Pancreas (tissue), 10 donors: Measurements from ENCODE around the gene RAB5B. TPM values are rescaled to one million over a fixed set of nuclear protein-coding genes. Genes with fewer than 3 reads are reported as not detected.

Experiments used
- ATAC-seq, 4 donors: fragments of 200-7000 bp; cut with Tn5 transposase; one replicate each; pipeline versions ENCODE4 v1.8.0 to v1.9.1; 2020; ENCODE audit warnings: mild to moderate bottlenecking in 4 of 4, moderate library complexity in 4 of 4
- DNase-seq, 6 donors: peaks; one replicate each; pipeline ENCODE4 v3.0.0-alpha.2; 2020
- FAIRE-seq: peaks from 2 replicates; lab custom pipeline; 2012; peaks lifted over from hg19 to GRCh38; lab: Jason Lieb, UNC
- H3K27ac ChIP-seq, 4 donors: fragments of 200-600 bp; sonication (generic); 1 replicate in 3 of 4; 2 replicates in 1 of 4; pipeline versions ENCODE4 v1.5.0 to v1.8.0; 2020
- H3K27me3 ChIP-seq, 4 donors: fragments of 200-600 bp; one replicate each; pipeline ENCODE4 v1.8.0; 2021
- H3K36me3 ChIP-seq, 3 donors: fragments of 200-600 bp; sonication (generic) in 1 of 3; one replicate each; pipeline versions ENCODE4 v1.5.0 to v1.8.0; 2020 to 2021
- H3K4me1 ChIP-seq, 3 donors: fragments of 200-600 bp; one replicate each; pipeline ENCODE4 v1.8.0; 2021
- H3K4me3 ChIP-seq, 4 donors: fragments of 200-600 bp; sonication (generic) in 2 of 4; one replicate each; pipeline versions ENCODE4 v1.5.0 to v1.8.0; 2020 to 2021
- H3K9me3 ChIP-seq, 4 donors: fragments of 200-600 bp; one replicate each; pipeline ENCODE4 v1.8.0; 2021
- CTCF ChIP-seq, 4 donors: fragments of 200-600 bp; sonication (generic) in 3 of 4; IDR thresholded peaks; one replicate each; pipeline versions ENCODE4 v1.5.0 to v1.8.0; 2021; ENCODE audit warnings: antibody characterized with exemption in 4 of 4
- WGBS, 2 donors: extraction: QIAGEN DNeasy Blood & Tissue Kit; methylation state at CpG; one replicate each; pipeline ENCODE4 v1.1.7; 2013; 5-methylcytosine and 5-hydroxymethylcytosine counted together
- intact Hi-C, 3 donors: fragments of 100-400 bp; cut with DNase I; formaldehyde crosslinking; loops; one replicate each; pipeline versions ENCODE4 v1.11.1 to v1.14.2; 2022
- polyA plus RNA-seq, 2 donors: library from polyadenylated mRNA; stranded (reverse); fragments of 200-250 nt; gene quantifications; one replicate each; pipeline ENCODE4 v1.2.3, GENCODE V29; 2013
- total RNA-seq, 6 donors: library from RNA; stranded (reverse); fragmentation: NEBNext Ultra II Directional in 4 of 6; extraction: Animal tissue kit (Norgen Biotek cat#: 25700) in 4 of 6; gene quantifications; one replicate each; pipeline versions ENCODE4 v1.2.1 to v1.2.4, GENCODE V29; 2021 to 2023
- donor health status: healthy with polysubstance abuse.
- donor health status: DM: no; HTN: no; CAD: no; lungs with moderate emphysema.
- donor health status: DM: no; HTN: no; CAD: no.
- donor health status: control.
- donor health status: control.
- donor health status: Bipolar disorder and iron deficiency.
- donor health status: DM: yes; HTN: yes; CAD: no.
- donor health status: DM: no; HTN: no; CAD: no.
- donor health status: DM: no; HTN: no; CAD: no.
- donor health status: DM: yes; HTN: yes; CAD: no.

RAB5B gene
- total and polyA plus RNA-seq, 8 donors = 19.8 to 76.8 (median 36.4) TPM

DNA sequence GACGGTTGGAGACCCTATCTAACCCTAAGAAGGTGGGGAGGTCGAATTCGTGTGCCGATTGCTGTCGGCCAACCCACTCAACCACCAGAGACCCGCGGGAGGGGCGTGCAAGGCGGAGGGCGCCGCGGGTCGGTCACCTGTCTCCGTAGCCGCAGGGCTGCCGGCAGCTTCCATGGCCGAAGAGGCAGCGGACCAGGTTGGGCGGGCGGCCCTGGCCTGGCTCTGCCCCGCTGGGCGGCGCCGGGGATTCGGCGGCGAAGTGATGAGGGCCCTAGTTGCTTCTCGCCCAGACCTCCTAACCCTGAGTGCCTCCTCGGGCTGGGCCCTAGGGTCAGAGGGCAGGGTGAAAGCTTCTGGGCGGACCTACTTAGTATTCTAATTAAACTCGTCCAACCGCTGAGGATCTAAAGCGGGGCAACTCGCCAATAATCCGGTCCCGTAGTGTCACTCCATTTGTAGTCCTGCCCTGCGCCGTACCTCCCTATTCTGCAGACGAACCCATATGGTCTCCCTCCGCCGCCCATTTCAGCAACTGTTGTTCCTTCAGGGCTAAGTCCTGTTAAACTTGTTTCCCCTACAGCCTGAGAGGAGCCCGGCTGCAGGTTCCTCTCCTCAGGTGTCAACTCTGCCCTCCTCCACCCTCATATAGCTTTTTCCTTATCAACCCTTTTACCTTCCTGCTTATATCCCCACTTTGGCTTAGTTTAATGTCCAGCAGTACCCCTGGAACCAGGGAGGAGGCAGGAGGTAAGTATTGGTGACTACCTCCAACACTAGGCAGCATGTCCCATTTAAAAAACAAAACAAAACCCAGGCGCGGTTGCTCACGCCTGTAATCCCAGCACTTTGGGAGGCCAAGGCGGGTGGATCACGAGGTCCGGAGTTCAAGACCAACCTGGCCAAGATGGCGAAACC, 46.0 kb upstream of the RAB5B start, which contains the start of gene PYM1:
Gene PYM1, minus strand, starts transcription at position 307 of the 915 bp plus-strand sequence. Its CDS starts 133 bp downstream, at position 174.
- FAIRE-seq = no peak

GRCh38 chr12:55929306-55929791, 44.5 kb upstream of the RAB5B start:
- no peaks in the 10 kb centered on the region for H3K36me3 ChIP-seq
- intact Hi-C loops = no loop called here
- TF ChIP-seq CTCF (IDR thresholded peaks at IDR 0.05) = no peak
- no peak overlapping the region for H3K27ac ChIP-seq
- WGBS, 2 donors = 62 to 73% methylated on average over 8 of the region's 8 CpGs
- no peaks in the 10 kb centered on the region for H3K27me3 ChIP-seq
- no peak overlapping the region for H3K4me3 ChIP-seq
- FAIRE-seq = no peak
- H3K9me3 ChIP-seq = no peaks in the 10 kb centered on the region
- ATAC-seq = no peak
- no peak for DNase-seq
- peaks cover 16 to 39% (median 26%) of the 10 kb centered on the region in 3 donors for H3K4me1 ChIP-seq

More for the DNA sequence above, 46.0 kb upstream of the RAB5B start, which contains the start of gene PYM1:
- H3K4me3 ChIP-seq = peak within 1 kb of the TSS; percentile 72 to 87 (median 78)
- intact Hi-C loops = no loop called here
- 2 to 4% methylated on average over 49 of the region's 49 CpGs for WGBS, 2 donors
- ATAC-seq (peak; percentile 66 to 72 (median 68)), DNase-seq (peak; percentile 83 to 92 (median 85))
- no peaks in the 10 kb centered on the region for H3K9me3 ChIP-seq
- peak within 1 kb of the TSS; percentile 70 to 94 (median 86) for H3K27ac ChIP-seq
- H3K27me3 ChIP-seq = no peaks in the 10 kb centered on the region
- TF ChIP-seq CTCF (IDR thresholded peaks at IDR 0.05) = no peak
- H3K36me3 ChIP-seq = no peaks in the 10 kb centered on the region
- H3K4me1 ChIP-seq = peaks cover 9 to 35% (median 20%) of the 10 kb centered on the region in 3 donors

DNA sequence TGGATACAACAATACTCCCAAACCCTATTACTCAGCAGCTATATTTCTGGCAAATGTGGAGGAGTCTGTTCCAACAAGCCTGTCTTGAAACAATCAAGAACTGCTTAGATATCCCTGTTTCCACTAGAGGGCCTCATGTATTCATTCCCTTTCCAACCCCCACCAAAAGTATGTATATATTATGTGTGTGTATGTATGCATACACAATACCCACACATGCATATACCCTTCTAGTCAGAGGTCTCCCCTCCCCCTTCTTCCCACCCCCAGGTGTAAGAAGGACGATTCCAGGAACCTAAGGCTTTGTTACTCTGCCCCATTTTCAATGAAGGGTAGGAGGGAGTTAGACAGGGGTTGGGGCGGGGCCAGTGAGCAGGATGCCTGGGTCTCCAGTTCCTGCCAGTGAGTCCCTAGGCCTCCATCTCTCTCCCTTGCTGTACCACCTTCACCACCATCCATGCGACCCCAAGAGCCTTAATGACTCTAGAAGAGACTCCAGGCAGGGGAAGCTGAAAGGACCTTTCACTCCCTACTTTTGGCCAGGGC, 43.0 kb upstream of the RAB5B start, which contains the start of gene DGKA:
Gene DGKA, plus strand, starts transcription at position 392 of the 546 bp plus-strand sequence. CDS start 5,342 bp downstream, outside the sequence.
- Histone ChIP-seq H3K4me3 (peak within 1 kb of the TSS; percentile 57 to 78 (median 74)), H3K36me3 (no peaks in the 10 kb centered on the region), H3K9me3 (no peaks in the 10 kb centered on the region), H3K27me3 (no peaks in the 10 kb centered on the region), H3K27ac (peak within 1 kb of the TSS; percentile 13 to 73 (median 58)), H3K4me1 (peaks cover 15 to 31% (median 23%) of the 10 kb centered on the region in 3 donors)
- peak in 3 of 4 donors; percentile 27 to 35 (median 29) for TF ChIP-seq CTCF (IDR thresholded peaks at IDR 0.05)
- 41 to 43% methylated on average over 3 of the region's 3 CpGs for WGBS, 2 donors
- DNase-seq (peak in 1 of 6 donors; percentile 44), ATAC-seq (peak in 3 of 4 donors; percentile 23 to 31 (median 29)), FAIRE-seq (no peak)
- intact Hi-C loops = loop anchor here in 1 of 3 donors (10.0 kb wide), 1 partner anchor 186 kb away; the partner anchor contains the start of gene GDF11

DNA sequence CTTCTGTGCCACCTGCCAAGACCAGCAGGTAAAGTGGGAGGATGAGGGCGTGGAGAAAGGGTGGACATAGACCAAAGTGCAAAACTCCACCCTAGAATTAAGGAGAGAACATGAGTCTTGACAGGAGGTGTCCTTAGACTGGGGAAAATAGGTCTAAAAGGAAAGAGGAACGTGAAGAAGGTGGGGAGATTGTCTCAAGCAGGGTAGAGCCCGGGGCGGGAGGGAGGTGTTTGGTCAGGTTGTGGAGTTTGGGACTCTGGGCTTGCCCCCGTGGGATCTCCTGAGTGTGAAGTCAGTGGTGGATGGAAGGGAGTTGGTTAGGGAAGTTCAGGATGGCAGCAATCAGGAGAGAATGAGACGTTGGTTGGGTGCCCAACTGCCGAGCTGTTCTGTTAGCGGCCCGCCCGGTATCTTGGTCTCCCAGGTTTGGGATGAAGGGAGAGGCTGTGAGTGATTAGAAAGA, 42.5 kb upstream of the RAB5B start:
- DNase-seq (peak in 1 of 6 donors; percentile 32), FAIRE-seq (no peak), ATAC-seq (no peak)
- H3K27me3 ChIP-seq = no peaks in the 10 kb centered on the region
- intact Hi-C loops = loop anchor here in 1 of 3 donors (10.0 kb wide), 1 partner anchor 187 kb away; the partner anchor contains the start of gene GDF11
- H3K36me3 ChIP-seq = no peaks in the 10 kb centered on the region
- H3K4me1 ChIP-seq = peaks cover 11 to 26% (median 19%) of the 10 kb centered on the region in 3 donors
- no peak for TF ChIP-seq CTCF (IDR thresholded peaks at IDR 0.05)
- 6 to 13% methylated on average over 10 of the region's 10 CpGs for WGBS, 2 donors
- peak overlapping the region in 3 of 4 donors; percentile 49 to 73 (median 67) for H3K27ac ChIP-seq
- H3K4me3 ChIP-seq = peak overlapping the region; percentile 57 to 78 (median 74)
- no peaks in the 10 kb centered on the region for H3K9me3 ChIP-seq
